Measurements from ENCODE around the gene TSSC4.

DNA sequence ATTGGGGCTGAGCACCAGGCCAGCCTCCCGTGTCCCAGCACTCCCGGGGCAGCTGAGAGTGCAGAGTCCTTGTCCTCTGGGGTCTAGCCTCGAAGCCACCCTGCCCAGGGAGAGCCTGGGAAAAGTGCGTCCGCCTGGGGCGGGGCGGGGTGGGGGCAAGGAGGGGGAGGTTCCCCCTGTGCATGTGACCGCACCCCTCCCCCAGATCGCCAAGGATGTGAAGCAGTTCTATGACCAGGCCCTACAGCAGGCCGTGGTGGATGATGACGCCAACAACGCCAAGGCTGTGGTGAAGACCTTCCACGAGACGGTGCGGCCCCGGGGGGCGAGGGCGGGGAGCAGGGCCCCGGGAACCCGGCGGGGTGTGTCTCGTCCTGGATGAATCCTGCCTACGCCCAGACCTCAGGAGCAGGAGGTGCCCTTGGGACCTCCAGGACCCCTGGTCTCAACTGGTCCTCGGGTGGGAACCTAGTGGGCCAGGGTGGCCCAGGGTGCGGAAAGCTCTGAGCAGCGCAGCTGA lies 5.3 kb upstream of the TSSC4 start:
- TF ChIP-seq, protein P1, sequence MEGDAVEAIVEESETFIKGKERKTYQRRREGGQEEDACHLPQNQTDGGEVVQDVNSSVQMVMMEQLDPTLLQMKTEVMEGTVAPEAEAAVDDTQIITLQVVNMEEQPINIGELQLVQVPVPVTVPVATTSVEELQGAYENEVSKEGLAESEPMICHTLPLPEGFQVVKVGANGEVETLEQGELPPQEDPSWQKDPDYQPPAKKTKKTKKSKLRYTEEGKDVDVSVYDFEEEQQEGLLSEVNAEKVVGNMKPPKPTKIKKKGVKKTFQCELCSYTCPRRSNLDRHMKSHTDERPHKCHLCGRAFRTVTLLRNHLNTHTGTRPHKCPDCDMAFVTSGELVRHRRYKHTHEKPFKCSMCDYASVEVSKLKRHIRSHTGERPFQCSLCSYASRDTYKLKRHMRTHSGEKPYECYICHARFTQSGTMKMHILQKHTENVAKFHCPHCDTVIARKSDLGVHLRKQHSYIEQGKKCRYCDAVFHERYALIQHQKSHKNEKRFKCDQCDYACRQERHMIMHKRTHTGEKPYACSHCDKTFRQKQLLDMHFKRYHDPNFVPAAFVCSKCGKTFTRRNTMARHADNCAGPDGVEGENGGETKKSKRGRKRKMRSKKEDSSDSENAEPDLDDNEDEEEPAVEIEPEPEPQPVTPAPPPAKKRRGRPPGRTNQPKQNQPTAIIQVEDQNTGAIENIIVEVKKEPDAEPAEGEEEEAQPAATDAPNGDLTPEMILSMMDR (IDR thresholded peaks at IDR 0.05; ENCODE audit: insufficient read depth, low read length): no peak
- no peak for TF ChIP-seq POLR2AphosphoS5 (IDR thresholded peaks at IDR 0.05; ENCODE audit: low read depth)
- TF ChIP-seq GABPA (IDR thresholded peaks at IDR 0.05; ENCODE audit: low read depth): no peak
- TF ChIP-seq, protein P2, sequence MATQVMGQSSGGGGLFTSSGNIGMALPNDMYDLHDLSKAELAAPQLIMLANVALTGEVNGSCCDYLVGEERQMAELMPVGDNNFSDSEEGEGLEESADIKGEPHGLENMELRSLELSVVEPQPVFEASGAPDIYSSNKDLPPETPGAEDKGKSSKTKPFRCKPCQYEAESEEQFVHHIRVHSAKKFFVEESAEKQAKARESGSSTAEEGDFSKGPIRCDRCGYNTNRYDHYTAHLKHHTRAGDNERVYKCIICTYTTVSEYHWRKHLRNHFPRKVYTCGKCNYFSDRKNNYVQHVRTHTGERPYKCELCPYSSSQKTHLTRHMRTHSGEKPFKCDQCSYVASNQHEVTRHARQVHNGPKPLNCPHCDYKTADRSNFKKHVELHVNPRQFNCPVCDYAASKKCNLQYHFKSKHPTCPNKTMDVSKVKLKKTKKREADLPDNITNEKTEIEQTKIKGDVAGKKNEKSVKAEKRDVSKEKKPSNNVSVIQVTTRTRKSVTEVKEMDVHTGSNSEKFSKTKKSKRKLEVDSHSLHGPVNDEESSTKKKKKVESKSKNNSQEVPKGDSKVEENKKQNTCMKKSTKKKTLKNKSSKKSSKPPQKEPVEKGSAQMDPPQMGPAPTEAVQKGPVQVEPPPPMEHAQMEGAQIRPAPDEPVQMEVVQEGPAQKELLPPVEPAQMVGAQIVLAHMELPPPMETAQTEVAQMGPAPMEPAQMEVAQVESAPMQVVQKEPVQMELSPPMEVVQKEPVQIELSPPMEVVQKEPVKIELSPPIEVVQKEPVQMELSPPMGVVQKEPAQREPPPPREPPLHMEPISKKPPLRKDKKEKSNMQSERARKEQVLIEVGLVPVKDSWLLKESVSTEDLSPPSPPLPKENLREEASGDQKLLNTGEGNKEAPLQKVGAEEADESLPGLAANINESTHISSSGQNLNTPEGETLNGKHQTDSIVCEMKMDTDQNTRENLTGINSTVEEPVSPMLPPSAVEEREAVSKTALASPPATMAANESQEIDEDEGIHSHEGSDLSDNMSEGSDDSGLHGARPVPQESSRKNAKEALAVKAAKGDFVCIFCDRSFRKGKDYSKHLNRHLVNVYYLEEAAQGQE (IDR thresholded peaks at IDR 0.05; ENCODE audit: insufficient replicate concordance, low read depth): no peak

Measured in HL-60 (cell line).